EH (cell line): ENCODE data around the gene ID1.
"Not testable (repeated sequence)": the region's sequence is repeated elsewhere in the genome, so short reads cannot be mapped to it uniquely, and the experiment has no call there.

Source experiments
- DNase-seq: peaks from one replicate; pipeline ENCODE4 v3.0.0-alpha.2; 2015; ENCODE audit warnings: low read depth

The ID1 gene

DNA sequence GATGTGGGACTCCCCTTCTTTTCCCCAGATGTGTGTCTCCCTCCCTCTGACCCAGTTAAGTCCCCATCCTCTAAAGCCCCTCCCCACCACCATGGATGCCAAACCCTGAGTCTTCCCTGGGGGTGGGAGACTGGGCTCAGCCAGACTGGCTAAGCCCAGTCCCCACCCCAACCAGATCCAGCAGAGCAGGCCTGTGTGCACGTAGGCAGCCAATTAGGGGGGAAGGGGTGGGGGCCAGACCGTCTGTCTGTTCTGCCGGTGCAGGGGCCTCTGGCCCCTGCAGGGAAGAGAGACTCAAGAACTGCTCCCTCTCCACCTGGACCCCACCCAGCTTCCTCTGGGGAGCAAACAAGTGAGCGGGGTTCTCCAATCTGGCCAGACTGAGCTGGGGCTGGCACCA lies 33.2 kb downstream of the ID1 start:
- DNase-seq: no peak

GRCh38 chr20:31638816-31639215 lies 33.7 kb downstream of the ID1 start:
- DNase-seq: no peak

- no peak for DNase-seq
Measured at GRCh38 chr20:31640259-31640658, 35.2 kb downstream of the ID1 start.

DNA sequence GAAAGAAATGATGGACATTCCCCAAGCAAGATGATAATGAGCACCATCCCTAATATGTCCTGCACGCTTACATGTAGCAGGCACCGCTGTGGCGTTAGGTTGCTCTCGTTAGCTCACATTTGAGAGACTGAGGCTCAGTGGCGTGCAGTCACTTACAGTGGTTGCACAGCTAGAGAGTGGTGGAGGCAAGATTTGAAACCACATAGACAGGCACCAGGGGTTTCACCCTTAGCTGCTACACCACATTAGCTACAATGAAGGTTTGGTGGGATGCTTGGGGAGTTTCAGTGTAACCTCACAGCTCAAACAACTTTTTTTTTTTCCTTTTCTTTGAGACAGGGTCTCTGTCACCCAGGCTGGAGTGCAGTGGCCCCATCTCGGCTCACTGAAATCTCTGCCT lies 36.3 kb downstream of the ID1 start:
- no peak for DNase-seq

DNA sequence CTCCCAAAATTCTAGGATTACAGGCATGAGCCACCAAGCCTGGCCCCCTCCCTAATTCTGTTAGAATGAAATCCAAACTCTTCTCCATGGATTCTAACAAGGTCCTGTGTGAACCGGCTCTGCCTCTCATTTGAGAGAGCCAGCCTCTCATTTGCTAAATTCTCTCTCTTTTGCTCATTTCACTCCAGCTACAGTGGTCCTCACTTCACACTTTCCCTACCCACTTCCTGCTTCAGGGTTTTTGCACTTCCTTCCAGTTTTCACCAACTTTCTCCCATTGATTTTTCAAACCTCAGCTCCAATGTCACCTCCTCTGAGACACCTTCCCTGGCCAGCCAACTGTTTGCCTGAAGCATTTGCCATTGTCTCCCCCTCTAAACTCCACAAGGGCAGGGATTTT lies 37.7 kb downstream of the ID1 start:
- DNase-seq: no peak

DNA sequence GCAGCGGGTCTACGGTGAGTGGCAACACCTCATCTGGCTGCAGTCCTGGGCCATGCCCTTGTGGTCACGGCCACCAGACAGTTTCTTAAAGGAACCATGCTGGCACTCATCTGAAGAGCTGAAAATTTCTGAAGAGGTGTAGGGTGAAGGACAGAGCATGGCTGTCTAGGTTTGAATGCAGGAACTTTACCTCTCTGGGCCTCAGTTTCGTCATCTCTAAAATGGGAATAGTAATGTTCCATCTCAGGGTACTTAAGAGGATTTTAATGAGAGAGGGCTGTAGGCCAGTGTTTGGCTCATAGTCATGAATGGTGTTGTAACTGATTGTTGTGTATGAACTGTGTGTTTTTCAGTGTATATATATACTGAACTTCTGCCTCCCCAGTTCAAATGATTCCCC lies 38.4 kb downstream of the ID1 start:
- no peak for DNase-seq

- DNase-seq: no peak
Measured at GRCh38 chr20:31644701-31645100, 39.6 kb downstream of the ID1 start.

DNA sequence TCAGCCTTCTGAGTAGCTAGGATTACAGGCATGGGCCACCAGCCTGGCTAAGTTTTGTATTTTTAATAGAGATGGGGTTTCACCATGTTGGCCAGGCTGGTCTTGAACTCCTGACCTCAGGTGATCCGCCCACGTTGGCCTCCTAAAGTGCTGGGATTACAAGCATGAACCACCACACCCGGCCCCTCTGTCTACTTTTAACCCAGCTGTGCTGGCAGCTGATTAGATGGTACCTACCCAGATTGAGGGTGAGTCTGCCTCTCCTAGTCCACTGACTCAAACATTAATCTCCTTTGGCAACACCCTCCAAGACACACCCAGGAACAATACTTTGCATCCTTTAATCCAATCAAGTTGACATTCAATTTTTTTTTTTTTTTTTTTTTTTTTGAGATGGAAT lies 43.0 kb downstream of the ID1 start:
- not testable (repeated sequence) for DNase-seq

- peak; percentile 81 for DNase-seq
Measured at GRCh38 chr20:31652917-31653396, 47.9 kb downstream of the ID1 start.

DNA sequence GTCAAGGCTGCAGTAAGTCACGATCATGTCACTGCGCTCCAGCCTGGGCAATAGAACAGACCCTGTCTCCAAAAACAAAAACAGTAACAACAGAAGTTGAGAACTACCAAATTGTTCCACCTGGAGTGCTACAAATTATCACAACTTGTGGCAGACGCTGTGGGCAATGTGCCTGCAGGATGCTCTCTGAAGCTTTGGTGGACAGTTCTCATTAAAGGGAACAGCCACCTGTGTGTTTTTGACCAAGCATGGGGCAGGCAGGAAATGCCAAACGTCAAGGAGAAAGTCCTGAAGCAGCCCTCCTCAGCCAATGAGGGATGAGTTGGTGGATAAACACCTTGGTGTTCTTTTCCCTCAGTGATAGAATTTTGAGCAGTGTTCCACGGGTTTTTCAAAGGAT lies 48.5 kb downstream of the ID1 start:
- no peak for DNase-seq

- no peak for DNase-seq
Measured at GRCh38 chr20:31654534-31654933, 49.4 kb downstream of the ID1 start.
